Muscle layer of duodenum (tissue), 2 donors: ENCODE results near the gene EPB41.

Experiments
- H3K27ac ChIP-seq: one replicate; pipeline ENCODE4 v1.7.0; 2013; ENCODE audit warnings: mild to moderate bottlenecking, low read length
- H3K27me3 ChIP-seq: one replicate; pipeline ENCODE4 v1.7.0; 2013; ENCODE audit warnings: low read depth, mild to moderate bottlenecking, control low read depth, low read length
- H3K36me3 ChIP-seq, 2 donors: one replicate each; pipeline ENCODE4 v1.7.0; 2013; ENCODE audit warnings: low read length in 2 of 2, control low read depth in 1 of 2, mild to moderate bottlenecking in 1 of 2; ENCODE audit not compliant: insufficient read depth in 2 of 2, control insufficient read depth in 1 of 2
- H3K4me1 ChIP-seq, 2 donors: one replicate each; pipeline ENCODE4 v1.7.0; 2013; ENCODE audit warnings: low read length in 2 of 2, mild to moderate bottlenecking in 2 of 2, control low read depth in 1 of 2, moderate library complexity in 1 of 2; ENCODE audit not compliant: insufficient read depth in 2 of 2, control insufficient read depth in 1 of 2
- H3K4me3 ChIP-seq, 2 donors: one replicate each; pipeline ENCODE4 v1.7.0; 2013; ENCODE audit warnings: low read length in 2 of 2, low read depth in 1 of 2, mild to moderate bottlenecking in 1 of 2
- H3K9me3 ChIP-seq, 2 donors: one replicate each; pipeline ENCODE4 v1.7.0; 2013; ENCODE audit warnings: low read length in 2 of 2, control low read depth in 1 of 2, mild to moderate bottlenecking in 1 of 2; ENCODE audit not compliant: control insufficient read depth in 1 of 2
- donor health status: healthy.

Gene EPB41

DNA sequence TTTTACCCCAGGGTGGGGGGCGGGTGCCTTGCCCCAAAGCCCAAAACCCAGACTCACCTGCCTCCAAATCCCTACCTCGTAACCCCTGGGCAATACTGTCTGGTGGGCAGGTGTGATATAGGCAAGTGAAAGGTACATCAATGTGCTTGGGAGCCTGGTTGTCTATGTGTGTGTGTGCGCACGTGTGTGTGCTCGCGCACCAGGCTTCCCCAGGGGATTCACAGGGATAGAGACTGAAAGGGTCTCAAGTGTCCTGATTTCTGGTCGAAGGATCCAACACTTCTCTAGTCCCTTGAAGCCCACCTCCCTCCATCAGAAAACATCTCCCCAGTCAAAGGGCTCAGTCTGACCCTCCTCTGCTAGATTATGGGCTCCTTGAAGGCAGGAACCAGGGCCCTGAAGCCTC is 28.9 kb upstream of the EPB41 start:
- H3K36me3 ChIP-seq, result no peaks in the 10 kb centered on the region
- H3K27me3 ChIP-seq, result no peaks in the 10 kb centered on the region
- H3K4me3 ChIP-seq, result no peak overlapping the region
- H3K9me3 ChIP-seq, result no peaks in the 10 kb centered on the region
- no peak overlapping the region for H3K27ac ChIP-seq
- peaks cover 13 to 20% of the 10 kb centered on the region in 2 donors for H3K4me1 ChIP-seq

- Histone ChIP-seq H3K27me3 (no peaks in the 10 kb centered on the region), H3K4me3 (peak overlapping the region; percentile 81 to 88), H3K9me3 (no peaks in the 10 kb centered on the region), H3K36me3 (no peaks in the 10 kb centered on the region), H3K27ac (no peak overlapping the region), H3K4me1 (peaks cover 13 to 20% of the 10 kb centered on the region in 2 donors)
Measured at GRCh38 chr1:28885977-28886730, 28.2 kb upstream of the EPB41 start.

- H3K4me3 ChIP-seq, result peak overlapping the region; percentile 81 to 88
- no peaks in the 10 kb centered on the region for H3K27me3 ChIP-seq
- no peaks in the 10 kb centered on the region for H3K9me3 ChIP-seq
- H3K36me3 ChIP-seq, result no peaks in the 10 kb centered on the region
- peaks cover 13 to 20% of the 10 kb centered on the region in 2 donors for H3K4me1 ChIP-seq
- peak overlapping the region; percentile 60 for H3K27ac ChIP-seq
Measured at GRCh38 chr1:28886731-28887418, 27.5 kb upstream of the EPB41 start.

- Histone ChIP-seq H3K9me3 (no peaks in the 10 kb centered on the region), H3K27ac (peak overlapping the region; percentile 60), H3K36me3 (no peaks in the 10 kb centered on the region), H3K4me1 (peaks cover 13 to 20% of the 10 kb centered on the region in 2 donors), H3K4me3 (peak overlapping the region; percentile 81 to 88), H3K27me3 (no peaks in the 10 kb centered on the region)
Measured at GRCh38 chr1:28887419-28887834, 26.9 kb upstream of the EPB41 start.

- H3K27me3 ChIP-seq, result no peaks in the 10 kb centered on the region
- peaks cover 13 to 20% of the 10 kb centered on the region in 2 donors for H3K4me1 ChIP-seq
- H3K9me3 ChIP-seq, result no peaks in the 10 kb centered on the region
- no peaks in the 10 kb centered on the region for H3K36me3 ChIP-seq
- H3K4me3 ChIP-seq, result peak overlapping the region; percentile 81 to 88
- no peak overlapping the region for H3K27ac ChIP-seq
Measured at GRCh38 chr1:28887835-28888682, 26.3 kb upstream of the EPB41 start.

DNA sequence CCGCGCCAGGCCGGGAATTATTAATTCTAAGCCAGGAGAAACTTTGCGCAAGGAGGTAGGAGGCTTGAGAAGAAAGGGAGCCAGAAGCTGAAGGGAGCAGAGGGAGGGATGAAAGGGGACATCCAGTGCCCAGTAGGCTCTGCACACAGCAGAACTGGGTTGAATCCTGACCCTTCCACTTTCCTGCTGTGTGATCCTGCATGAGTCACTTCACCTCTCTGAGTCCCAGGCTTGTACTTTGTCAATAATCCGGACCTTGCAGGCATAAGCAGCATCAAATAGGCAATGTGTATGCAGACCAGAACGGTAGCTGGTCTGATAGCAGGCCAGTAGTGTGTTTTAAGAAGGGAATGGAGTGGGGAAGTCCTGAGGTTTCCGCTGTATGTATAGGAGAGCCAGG is 25.5 kb upstream of the EPB41 start:
- Histone ChIP-seq H3K27ac (no peak overlapping the region), H3K9me3 (no peaks in the 10 kb centered on the region), H3K4me3 (no peak overlapping the region), H3K4me1 (peaks cover 13 to 20% of the 10 kb centered on the region in 2 donors), H3K27me3 (no peaks in the 10 kb centered on the region), H3K36me3 (no peaks in the 10 kb centered on the region)

DNA sequence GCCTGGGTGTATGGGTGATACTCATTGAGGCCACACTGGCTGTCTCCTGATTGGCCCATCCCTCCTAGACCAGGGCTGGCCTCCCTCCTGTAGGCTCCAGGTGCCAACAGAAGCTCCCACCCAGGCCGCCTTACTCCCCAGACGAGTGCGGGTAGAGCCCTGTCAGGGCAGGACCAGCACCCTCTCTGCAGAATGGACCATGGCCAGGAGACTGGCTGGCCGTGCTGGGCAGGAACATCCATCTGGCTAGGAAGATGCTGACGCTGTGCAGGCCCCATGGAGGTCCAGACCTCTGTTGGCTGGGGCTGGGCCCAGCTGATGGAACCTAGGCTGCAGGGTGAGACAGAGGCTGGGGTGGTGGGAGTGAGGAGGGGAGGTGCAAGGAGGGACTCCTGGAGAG is 25.0 kb upstream of the EPB41 start:
- Histone ChIP-seq H3K4me3 (no peak overlapping the region), H3K27me3 (no peaks in the 10 kb centered on the region), H3K4me1 (peaks cover 13 to 20% of the 10 kb centered on the region in 2 donors), H3K27ac (no peak overlapping the region), H3K36me3 (no peaks in the 10 kb centered on the region), H3K9me3 (no peaks in the 10 kb centered on the region)

DNA sequence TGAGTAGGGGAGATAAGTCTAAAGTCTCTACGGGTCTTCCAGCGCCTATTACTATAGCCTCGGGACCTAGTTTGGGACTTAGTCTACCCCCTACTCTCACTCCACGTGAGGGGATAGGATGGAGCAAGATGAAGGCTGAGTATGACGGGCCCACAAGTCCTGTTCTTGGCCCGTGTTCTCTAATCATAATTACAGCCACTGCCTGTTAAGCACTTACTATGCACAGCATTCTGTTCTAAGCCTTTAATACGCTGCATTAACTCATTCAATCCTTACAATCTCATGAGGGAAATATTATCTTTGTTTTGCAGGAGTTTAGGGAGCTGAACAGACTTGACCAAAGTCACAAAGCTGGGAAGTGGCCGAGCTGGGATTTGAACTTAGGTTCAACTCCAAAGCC is 23.9 kb upstream of the EPB41 start:
- Histone ChIP-seq H3K9me3 (no peaks in the 10 kb centered on the region), H3K27ac (no peak overlapping the region), H3K27me3 (no peaks in the 10 kb centered on the region), H3K4me1 (peaks cover 7 to 10% of the 10 kb centered on the region in 2 donors), H3K36me3 (no peaks in the 10 kb centered on the region), H3K4me3 (no peak overlapping the region)

GRCh38 chr1:28890836-28891235 is 23.5 kb upstream of the EPB41 start:
- Histone ChIP-seq H3K4me1 (peaks cover 4 to 8% of the 10 kb centered on the region in 2 donors), H3K9me3 (no peaks in the 10 kb centered on the region), H3K4me3 (no peak overlapping the region), H3K36me3 (no peaks in the 10 kb centered on the region), H3K27me3 (no peaks in the 10 kb centered on the region), H3K27ac (no peak overlapping the region)

GRCh38 chr1:28891256-28891655 is 23.1 kb upstream of the EPB41 start:
- no peaks in the 10 kb centered on the region for H3K9me3 ChIP-seq

More at GRCh38 chr1:28891256-28891655, 23.1 kb upstream of the EPB41 start:
- Histone ChIP-seq H3K27ac (no peak overlapping the region), H3K4me1 (peaks cover 3 to 8% of the 10 kb centered on the region in 2 donors), H3K4me3 (no peak overlapping the region), H3K36me3 (no peaks in the 10 kb centered on the region), H3K27me3 (no peaks in the 10 kb centered on the region)
